NB4 (cell line): ENCODE results near the gene FLOT2.
"Not testable (repeated sequence)": the region's sequence is repeated elsewhere in the genome, so short reads cannot be mapped to it uniquely, and the experiment has no call there.

Experiments used
- DNase-seq: peaks from one replicate; pipeline ENCODE4 v3.0.0; 2010; ENCODE audit warnings: low read depth
- H3K4me3 ChIP-seq: one replicate; pipeline ENCODE4 v1.5.1; 2011; ENCODE audit warnings: mild to moderate bottlenecking, low read depth, low read length, moderate library complexity
- MAX ChIP-seq: IDR thresholded peaks from 2 replicates; pipeline ENCODE4 v1.6.1; 2011; ENCODE audit warnings: low read depth, low read length
- MYC ChIP-seq: IDR thresholded peaks from 2 replicates; pipeline ENCODE4 v1.6.1; 2011; ENCODE audit warnings: low read depth, low read length
- POLR2A ChIP-seq: IDR thresholded peaks from 2 replicates; pipeline ENCODE4 v1.6.1; 2011; ENCODE audit warnings: mild to moderate bottlenecking; ENCODE audit not compliant: insufficient read length; ENCODE audit errors: extremely low read depth
- TF ChIP-seq, protein P1 (sequence below): IDR thresholded peaks from one replicate; pipeline ENCODE4 v1.5.1; 2012; ENCODE audit warnings: low read depth, low read length

Gene FLOT2

DNA sequence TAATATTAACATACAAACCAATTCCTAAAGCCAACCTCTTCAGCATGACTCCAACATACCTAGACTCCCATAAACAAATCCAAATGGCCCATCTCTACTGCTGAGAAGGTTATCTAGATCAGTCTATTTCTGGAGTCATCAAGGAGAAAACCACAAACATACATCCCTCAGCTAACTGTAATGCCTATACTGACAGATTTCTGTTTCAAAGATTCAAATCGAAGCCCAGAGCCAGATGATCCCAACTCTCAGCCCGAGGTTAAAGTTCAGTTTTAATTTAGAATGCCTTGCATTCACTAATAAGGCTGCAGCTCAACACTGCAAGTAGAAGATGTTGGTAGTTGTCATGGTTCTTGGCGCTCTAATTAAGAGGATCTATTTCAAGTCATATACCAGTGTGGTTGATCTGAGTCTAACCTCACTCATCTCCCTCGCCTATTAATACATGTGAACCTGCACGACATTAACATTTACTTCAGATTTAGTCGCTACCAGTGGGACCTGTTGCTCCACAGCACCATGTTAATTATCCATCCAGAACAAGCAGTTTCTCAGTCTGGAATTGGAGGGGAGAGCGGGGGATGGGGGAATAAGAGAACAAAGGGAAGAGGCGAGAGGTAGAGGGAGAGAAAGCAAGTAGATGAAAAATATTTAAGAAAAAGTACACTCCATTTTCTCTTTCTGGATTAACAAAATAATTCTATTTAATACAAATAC lies 38.4 kb upstream of the FLOT2 start:
- no peak for TF ChIP-seq POLR2A
- no peak for TF ChIP-seq MYC
- TF ChIP-seq MAX = no peak
- TF ChIP-seq, protein P1, sequence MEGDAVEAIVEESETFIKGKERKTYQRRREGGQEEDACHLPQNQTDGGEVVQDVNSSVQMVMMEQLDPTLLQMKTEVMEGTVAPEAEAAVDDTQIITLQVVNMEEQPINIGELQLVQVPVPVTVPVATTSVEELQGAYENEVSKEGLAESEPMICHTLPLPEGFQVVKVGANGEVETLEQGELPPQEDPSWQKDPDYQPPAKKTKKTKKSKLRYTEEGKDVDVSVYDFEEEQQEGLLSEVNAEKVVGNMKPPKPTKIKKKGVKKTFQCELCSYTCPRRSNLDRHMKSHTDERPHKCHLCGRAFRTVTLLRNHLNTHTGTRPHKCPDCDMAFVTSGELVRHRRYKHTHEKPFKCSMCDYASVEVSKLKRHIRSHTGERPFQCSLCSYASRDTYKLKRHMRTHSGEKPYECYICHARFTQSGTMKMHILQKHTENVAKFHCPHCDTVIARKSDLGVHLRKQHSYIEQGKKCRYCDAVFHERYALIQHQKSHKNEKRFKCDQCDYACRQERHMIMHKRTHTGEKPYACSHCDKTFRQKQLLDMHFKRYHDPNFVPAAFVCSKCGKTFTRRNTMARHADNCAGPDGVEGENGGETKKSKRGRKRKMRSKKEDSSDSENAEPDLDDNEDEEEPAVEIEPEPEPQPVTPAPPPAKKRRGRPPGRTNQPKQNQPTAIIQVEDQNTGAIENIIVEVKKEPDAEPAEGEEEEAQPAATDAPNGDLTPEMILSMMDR = no peak
- no peak for DNase-seq
- H3K4me3 ChIP-seq = no peak overlapping the region

DNA sequence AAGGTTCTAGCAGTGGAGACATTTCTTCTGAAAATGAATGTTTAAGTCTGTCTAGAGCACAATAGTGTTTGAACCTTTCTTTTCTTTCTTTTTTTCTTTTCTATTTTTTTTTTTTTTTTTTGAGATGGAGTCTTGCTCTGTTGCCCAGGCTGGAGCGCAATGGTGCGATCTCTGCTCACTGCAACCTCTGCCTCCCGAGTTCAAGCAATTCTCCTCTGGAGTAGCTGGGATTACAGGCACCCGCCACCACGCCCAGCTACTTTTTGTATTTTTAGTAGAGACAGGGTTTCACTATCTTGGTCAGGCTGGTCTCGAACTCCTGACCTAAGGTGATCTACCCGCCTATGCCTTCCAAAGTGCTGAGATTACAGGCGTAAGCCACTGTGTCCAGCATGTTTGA lies 37.0 kb upstream of the FLOT2 start:
- not testable (repeated sequence) for DNase-seq, H3K4me3 ChIP-seq

GRCh38 chr17:28929787-28930186 lies 32.3 kb upstream of the FLOT2 start:
- DNase-seq = no peak
- TF ChIP-seq, protein P1 = no peak
- no peak for TF ChIP-seq POLR2A
- TF ChIP-seq MYC = no peak
- no peak for TF ChIP-seq MAX
- H3K4me3 ChIP-seq = no peak overlapping the region

GRCh38 chr17:28928061-28928460 lies 30.5 kb upstream of the FLOT2 start:
- peak; percentile 50 for DNase-seq
- H3K4me3 ChIP-seq = no peak overlapping the region
- TF ChIP-seq, protein P1 = no peak
- no peak for TF ChIP-seq MYC
- TF ChIP-seq POLR2A = no peak
- TF ChIP-seq MAX = no peak

DNA sequence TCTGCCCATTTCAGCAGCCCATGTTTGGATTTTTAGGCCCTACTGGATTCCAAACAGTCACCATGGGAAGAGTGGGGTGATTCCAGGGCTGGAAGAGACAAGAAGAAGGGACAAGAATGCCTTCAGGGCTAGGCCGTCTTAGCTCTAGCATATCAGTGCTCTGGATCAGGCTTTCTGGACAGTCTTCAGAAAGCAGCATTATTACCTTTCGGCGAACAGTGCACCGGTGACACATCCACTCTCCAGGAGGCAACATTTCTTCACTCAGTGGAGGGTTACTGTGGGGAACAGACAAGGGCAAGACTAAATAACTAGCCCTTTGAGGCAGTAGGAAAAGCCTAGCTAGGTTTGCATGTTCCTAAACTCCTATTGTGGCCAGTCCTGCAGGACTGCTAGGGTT lies 29.3 kb upstream of the FLOT2 start:
- TF ChIP-seq, protein P1 = no peak
- no peak for TF ChIP-seq MAX
- TF ChIP-seq MYC = no peak
- no peak for TF ChIP-seq POLR2A
- peak; percentile 21 for DNase-seq
- no peak overlapping the region for H3K4me3 ChIP-seq

DNA sequence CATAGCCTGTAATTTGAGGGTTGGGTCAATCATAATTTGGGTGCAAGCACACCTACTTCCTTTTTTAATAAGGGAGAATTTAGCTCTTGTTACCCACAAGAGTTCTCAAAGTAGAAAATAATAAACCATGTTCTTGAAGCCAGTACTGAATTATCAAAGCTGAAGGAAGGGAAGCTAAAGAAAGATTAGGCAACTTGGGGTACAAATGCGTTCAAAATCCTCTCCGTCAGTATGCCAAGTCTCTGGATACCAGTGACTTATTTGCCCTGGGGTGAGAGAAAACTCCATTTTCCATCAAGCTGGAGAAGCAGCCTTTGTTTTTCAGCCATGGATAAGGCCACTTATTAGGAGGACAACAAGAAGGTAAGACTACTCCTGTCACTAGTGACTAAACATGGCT lies 28.8 kb upstream of the FLOT2 start:
- no peak for TF ChIP-seq MYC
- no peak for TF ChIP-seq MAX
- no peak for TF ChIP-seq POLR2A
- TF ChIP-seq, protein P1 = no peak
- no peak for DNase-seq
- no peak overlapping the region for H3K4me3 ChIP-seq
